Esophagus squamous epithelium (tissue), 5 donors: ENCODE measurements around the gene FNDC5. TPM values are rescaled to one million over a fixed set of nuclear protein-coding genes. Genes with fewer than 3 reads are reported as not detected.

Experiments
- DNase-seq: peaks from one replicate; lab custom pipeline; 2025; lab: John Stamatoyannopoulos, UW
- H3K27ac ChIP-seq, 4 donors: fragments of 200-600 bp; sonication (generic); one replicate each; pipeline ENCODE4 v1.5.1; 2016 to 2019; ENCODE audit warnings: mild to moderate bottlenecking in 1 of 4
- H3K27me3 ChIP-seq, 4 donors: fragments of 200-600 bp; sonication (generic); 1 replicate in 3 of 4; 2 replicates in 1 of 4; pipeline versions ENCODE4 v1.5.1 to v1.6.0; 2017 to 2021; ENCODE audit warnings: antibody characterized with exemption in 1 of 4
- H3K36me3 ChIP-seq, 3 donors: fragments of 200-600 bp; sonication (generic); one replicate each; pipeline ENCODE4 v1.5.1; 2016 to 2019
- H3K4me1 ChIP-seq, 3 donors: fragments of 200-600 bp; sonication (generic); one replicate each; pipeline ENCODE4 v1.5.1; 2017 to 2019
- H3K4me3 ChIP-seq, 4 donors: fragments of 200-600 bp; sonication (generic); 1 replicate in 3 of 4; 2 replicates in 1 of 4; pipeline ENCODE4 v1.5.1; 2016 to 2019; ENCODE audit warnings: mild to moderate bottlenecking in 2 of 4, moderate library complexity in 1 of 4
- H3K9me3 ChIP-seq, 3 donors: fragments of 200-600 bp; sonication (generic); one replicate each; pipeline ENCODE4 v1.5.1; 2016 to 2019
- POLR2A ChIP-seq, 4 donors: fragments of 450-650 bp; IDR thresholded peaks; one replicate each; pipeline ENCODE4 v1.6.1; 2017; ENCODE audit warnings: antibody characterized with exemption in 4 of 4, mild to moderate bottlenecking in 4 of 4, moderate library complexity in 3 of 4
- WGBS, 2 donors: methylation state at CpG; one replicate each; pipeline ENCODE4 v1.1.5; 2018; 5-methylcytosine and 5-hydroxymethylcytosine counted together
- intact Hi-C: fragments of 100-400 bp; cut with DNase I; formaldehyde crosslinking; loops from one replicate; pipeline ENCODE4 v1.15.0; 2022
- total RNA-seq, 4 donors: library from RNA; depleted of rRNA; stranded (reverse); fragments of >200 nt; gene quantifications; one replicate each; pipeline ENCODE4 v1.1.0, GENCODE V29; 2016
- TF ChIP-seq, protein P1 (sequence below), 6 experiments: fragments of 450-650 bp in 4 of 6; fragments of 200-600 bp in 2 of 6; sonication (generic) in 2 of 6; IDR thresholded peaks; one replicate each; pipeline ENCODE4 v1.5.1; 2016 to 2019; ENCODE audit warnings: antibody characterized with exemption in 6 of 6, mild to moderate bottlenecking in 4 of 6, moderate library complexity in 4 of 6
- donor health status: DM: yes; HTN: yes; CAD: no.

Gene FNDC5
- total RNA-seq, 4 donors from 2014 or later: 0.44 to 0.76 TPM; not detected in 2

- peaks cover 0 to 21% (median 0%) of the 10 kb centered on the region in 3 donors for H3K36me3 ChIP-seq
- no peak overlapping the region for H3K27ac ChIP-seq
- peaks cover 0 to 46% (median 2%) of the 10 kb centered on the region in 4 donors for H3K27me3 ChIP-seq
- DNase-seq: no peak
- intact Hi-C loops: no loop called here
- TF ChIP-seq POLR2A (IDR thresholded peaks at IDR 0.05): no peak
- TF ChIP-seq, protein P1, sequence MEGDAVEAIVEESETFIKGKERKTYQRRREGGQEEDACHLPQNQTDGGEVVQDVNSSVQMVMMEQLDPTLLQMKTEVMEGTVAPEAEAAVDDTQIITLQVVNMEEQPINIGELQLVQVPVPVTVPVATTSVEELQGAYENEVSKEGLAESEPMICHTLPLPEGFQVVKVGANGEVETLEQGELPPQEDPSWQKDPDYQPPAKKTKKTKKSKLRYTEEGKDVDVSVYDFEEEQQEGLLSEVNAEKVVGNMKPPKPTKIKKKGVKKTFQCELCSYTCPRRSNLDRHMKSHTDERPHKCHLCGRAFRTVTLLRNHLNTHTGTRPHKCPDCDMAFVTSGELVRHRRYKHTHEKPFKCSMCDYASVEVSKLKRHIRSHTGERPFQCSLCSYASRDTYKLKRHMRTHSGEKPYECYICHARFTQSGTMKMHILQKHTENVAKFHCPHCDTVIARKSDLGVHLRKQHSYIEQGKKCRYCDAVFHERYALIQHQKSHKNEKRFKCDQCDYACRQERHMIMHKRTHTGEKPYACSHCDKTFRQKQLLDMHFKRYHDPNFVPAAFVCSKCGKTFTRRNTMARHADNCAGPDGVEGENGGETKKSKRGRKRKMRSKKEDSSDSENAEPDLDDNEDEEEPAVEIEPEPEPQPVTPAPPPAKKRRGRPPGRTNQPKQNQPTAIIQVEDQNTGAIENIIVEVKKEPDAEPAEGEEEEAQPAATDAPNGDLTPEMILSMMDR (IDR thresholded peaks at IDR 0.05): no peak
- 60 to 67% methylated on average over 9 to 10 of the region's 11 CpGs for WGBS, 2 donors
- peaks cover 19 to 45% (median 33%) of the 10 kb centered on the region in 3 donors for H3K4me1 ChIP-seq
- H3K4me3 ChIP-seq: no peak overlapping the region
- H3K9me3 ChIP-seq: no peaks in the 10 kb centered on the region
Measured at GRCh38 chr1:32897082-32898049, 26.7 kb upstream of the FNDC5 start.

DNA sequence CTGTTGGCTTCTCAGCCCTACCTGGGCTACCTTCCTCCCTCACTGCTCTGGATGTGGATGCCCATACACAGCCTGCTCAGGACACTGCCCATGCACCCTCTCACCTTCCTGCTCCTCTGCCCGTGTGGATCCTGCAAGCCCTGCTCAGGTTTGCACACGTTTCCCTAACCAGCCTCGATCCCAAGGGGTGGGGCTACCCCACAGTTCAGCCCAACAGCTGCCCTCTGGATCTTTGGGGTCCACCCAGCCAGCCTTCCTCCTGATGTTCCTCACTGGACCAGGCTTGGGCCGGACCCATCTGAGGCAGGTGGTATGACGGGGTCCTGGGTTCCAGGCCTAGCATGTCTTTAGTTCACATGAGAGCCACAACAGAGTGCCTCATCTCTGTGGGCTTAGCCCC lies 25.7 kb upstream of the FNDC5 start:
- TF ChIP-seq POLR2A (IDR thresholded peaks at IDR 0.05): no peak
- TF ChIP-seq, protein P1 (IDR thresholded peaks at IDR 0.05): no peak
- H3K4me1 ChIP-seq: peaks cover 19 to 36% (median 24%) of the 10 kb centered on the region in 3 donors
- WGBS, 2 donors: 40 to 64% methylated on average over 3 of the region's 5 CpGs
- DNase-seq: no peak
- no peak overlapping the region for H3K4me3 ChIP-seq
- peaks cover 0 to 46% (median 2%) of the 10 kb centered on the region in 4 donors for H3K27me3 ChIP-seq
- no peak overlapping the region for H3K27ac ChIP-seq
- H3K36me3 ChIP-seq: peaks cover 0 to 21% (median 0%) of the 10 kb centered on the region in 3 donors
- intact Hi-C loops: no loop called here
- no peaks in the 10 kb centered on the region for H3K9me3 ChIP-seq

GRCh38 chr1:32895325-32896215 lies 24.9 kb upstream of the FNDC5 start:
- intact Hi-C loops: no loop called here
- DNase-seq: no peak
- Histone ChIP-seq H3K4me1 (peaks cover 17 to 31% (median 17%) of the 10 kb centered on the region in 3 donors), H3K36me3 (peaks cover 0 to 21% (median 0%) of the 10 kb centered on the region in 3 donors), H3K27me3 (peaks cover 0 to 48% (median 2%) of the 10 kb centered on the region in 4 donors), H3K4me3 (no peak overlapping the region), H3K9me3 (no peaks in the 10 kb centered on the region), H3K27ac (no peak overlapping the region)
- TF ChIP-seq, protein P1 (IDR thresholded peaks at IDR 0.05): no peak
- TF ChIP-seq POLR2A (IDR thresholded peaks at IDR 0.05): no peak
- WGBS, 2 donors: 90 to 91% methylated on average over 10 to 19 of the region's 26 CpGs

DNA sequence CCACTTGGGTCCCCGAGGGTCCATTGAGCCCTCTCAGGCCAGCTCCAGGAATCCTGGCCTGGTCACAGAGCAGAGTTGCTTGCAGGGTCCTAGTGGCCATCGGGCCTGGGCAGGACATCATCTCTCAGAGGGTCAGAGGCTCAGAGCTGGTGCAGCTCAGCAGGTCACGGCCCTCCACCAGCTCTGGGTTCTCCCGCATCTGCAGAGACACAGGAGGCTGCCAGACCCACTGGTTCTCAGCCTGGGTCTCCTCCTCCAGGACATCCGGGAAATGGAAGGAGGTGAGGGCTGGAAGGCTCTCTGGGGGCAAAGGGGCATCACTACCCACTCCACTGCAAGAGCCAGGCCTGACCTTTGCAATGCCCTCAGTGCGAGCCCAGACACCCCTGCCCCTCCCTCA lies 24.0 kb upstream of the FNDC5 start:
- H3K36me3 ChIP-seq: peaks cover 0 to 21% (median 0%) of the 10 kb centered on the region in 3 donors
- H3K27me3 ChIP-seq: peaks cover 0 to 50% (median 2%) of the 10 kb centered on the region in 4 donors
- no peaks in the 10 kb centered on the region for H3K9me3 ChIP-seq
- no peak for DNase-seq
- WGBS, 2 donors: 90% methylated on average over 2 of the region's 6 CpGs; no CpG with 5 or more reads in 1 of the 2 donors
- H3K4me1 ChIP-seq: peaks cover 10 to 22% (median 13%) of the 10 kb centered on the region in 3 donors
- H3K4me3 ChIP-seq: no peak overlapping the region
- TF ChIP-seq POLR2A (IDR thresholded peaks at IDR 0.05): no peak
- TF ChIP-seq, protein P1 (IDR thresholded peaks at IDR 0.05): no peak
- intact Hi-C loops: no loop called here
- H3K27ac ChIP-seq: no peak overlapping the region
